ENCODE measurements around the gene IDH2. TPM values are rescaled to one million over a fixed set of nuclear protein-coding genes. Genes with fewer than 3 reads are reported as not detected.

IDH2 gene
- polyA plus RNA-seq, 1 donor (not counting 4 experiments of a cell fraction or from before 2014, with no cell fraction given) = 27.9 TPM

DNA sequence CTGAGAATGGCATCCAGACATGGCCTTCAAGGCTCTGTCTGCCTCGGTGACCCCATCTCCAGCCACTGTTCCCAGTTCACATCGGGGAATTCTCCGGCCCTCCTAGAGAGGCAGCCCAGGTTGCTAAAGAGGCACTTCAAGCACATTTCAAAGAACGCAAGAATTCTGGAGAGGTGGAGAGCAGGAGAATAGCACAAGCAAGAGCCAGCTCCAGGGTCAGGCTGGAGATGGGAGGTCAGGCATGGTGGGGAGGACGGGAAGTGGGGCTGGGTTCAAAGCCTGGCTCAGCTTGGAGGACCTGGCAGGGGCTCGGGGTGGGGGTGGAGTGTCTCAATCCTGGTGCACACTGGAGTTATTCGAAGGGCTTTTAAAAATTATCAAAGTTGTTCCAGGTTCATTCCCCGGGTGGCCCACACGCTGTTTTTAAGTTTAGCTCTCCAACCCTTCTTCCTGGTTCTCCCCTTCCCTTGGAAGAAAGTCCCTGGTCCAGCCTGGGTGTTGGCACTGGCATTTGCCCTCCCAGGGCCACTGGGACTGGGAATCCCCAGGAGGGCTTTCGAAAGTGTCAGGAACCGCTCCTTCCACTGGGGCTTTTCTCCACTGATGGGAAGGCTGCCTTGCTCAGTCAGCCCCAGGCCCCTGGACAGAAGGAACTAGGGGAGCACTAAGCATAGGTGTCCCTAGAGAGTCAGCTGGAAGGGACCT, 65.3 kb downstream of the IDH2 start:
- Histone ChIP-seq H3K4me2 (ENCODE audit: control insufficient read depth, extremely low read depth, insufficient read depth, low read depth, low read length) (no peak overlapping the region), H3K27me3 (ENCODE audit: control insufficient read depth, extremely low read depth, insufficient read depth, low read length) (no peaks in the 10 kb centered on the region), H3K36me3 (ENCODE audit: control insufficient read depth in 2 of 2, extremely low read depth in 1 of 2, insufficient read depth in 2 of 2, low read length in 2 of 2) (peaks cover 0 to 2% of the 10 kb centered on the region in 2 experiments), H3K4me3 (ENCODE audit: control insufficient read depth in 2 of 3, extremely low read depth in 1 of 3, insufficient read depth in 2 of 3, low read depth in 1 of 3, low read length in 3 of 3) (no peak overlapping the region), H3K4me1 (ENCODE audit: control insufficient read depth, extremely low read depth, insufficient read depth, low read length) (peaks cover 38% of the 10 kb centered on the region), H4K20me1 (ENCODE audit: control insufficient read depth, extremely low read depth, insufficient read depth, low read length) (no peaks in the 10 kb centered on the region), H3K9me3 (ENCODE audit: control insufficient read depth, low read depth, low read length) (no peaks in the 10 kb centered on the region), H3K79me2 (ENCODE audit: control insufficient read depth, insufficient read depth, low read length) (peaks cover 25% of the 10 kb centered on the region), H3K9me1 (ENCODE audit: control insufficient read depth, extremely low read depth, insufficient read depth, low read length) (peaks cover 4% of the 10 kb centered on the region), H3K9ac (ENCODE audit: control insufficient read depth, extremely low read depth, insufficient read depth, low read length) (no peak overlapping the region), H2AFZ (ENCODE audit: control insufficient read depth, low read length) (no peak overlapping the region), H3K27ac (ENCODE audit: control insufficient read depth, insufficient read depth, low read length) (no peak overlapping the region)
- dilution Hi-C loops (cut with MboI; ENCODE audit: extremely low pct_ligation_motif_present, low sequenced_read_pairs) = no loop called here
- DNase-seq (ENCODE audit: low read depth, low spot score) (no peak), FAIRE-seq (no peak)
- TF ChIP-seq EZH2 (IDR thresholded peaks at IDR 0.05; ENCODE audit: low read length) = no peak
- TF ChIP-seq CTCF (optimal IDR thresholded peaks at IDR 0.05 in 1 of 3, IDR thresholded peaks at IDR 0.05 in 1 of 3, conservative IDR thresholded peaks at IDR 0.05 in 1 of 3; ENCODE audit: extremely low read depth in 1 of 3, insufficient read depth in 2 of 3, low read length in 3 of 3) = no peak

GRCh38 chr15:90036343-90036742, 65.9 kb downstream of the IDH2 start:
- Histone ChIP-seq H3K9me3 (ENCODE audit: control insufficient read depth, low read depth, low read length) (no peaks in the 10 kb centered on the region), H3K27me3 (ENCODE audit: control insufficient read depth, extremely low read depth, insufficient read depth, low read length) (no peaks in the 10 kb centered on the region), H3K4me2 (ENCODE audit: control insufficient read depth, extremely low read depth, insufficient read depth, low read depth, low read length) (no peak overlapping the region), H3K9ac (ENCODE audit: control insufficient read depth, extremely low read depth, insufficient read depth, low read length) (no peak overlapping the region), H3K36me3 (ENCODE audit: control insufficient read depth in 2 of 2, extremely low read depth in 1 of 2, insufficient read depth in 2 of 2, low read length in 2 of 2) (peaks cover 0 to 2% of the 10 kb centered on the region in 2 experiments), H3K79me2 (ENCODE audit: control insufficient read depth, insufficient read depth, low read length) (peaks cover 24% of the 10 kb centered on the region), H3K4me3 (ENCODE audit: control insufficient read depth in 2 of 3, extremely low read depth in 1 of 3, insufficient read depth in 2 of 3, low read depth in 1 of 3, low read length in 3 of 3) (no peak overlapping the region), H3K4me1 (ENCODE audit: control insufficient read depth, extremely low read depth, insufficient read depth, low read length) (peaks cover 35% of the 10 kb centered on the region), H2AFZ (ENCODE audit: control insufficient read depth, low read length) (no peak overlapping the region), H3K27ac (ENCODE audit: control insufficient read depth, insufficient read depth, low read length) (no peak overlapping the region), H4K20me1 (ENCODE audit: control insufficient read depth, extremely low read depth, insufficient read depth, low read length) (no peaks in the 10 kb centered on the region), H3K9me1 (ENCODE audit: control insufficient read depth, extremely low read depth, insufficient read depth, low read length) (peaks cover 4% of the 10 kb centered on the region)
- TF ChIP-seq CTCF (optimal IDR thresholded peaks at IDR 0.05 in 1 of 3, IDR thresholded peaks at IDR 0.05 in 1 of 3, conservative IDR thresholded peaks at IDR 0.05 in 1 of 3; ENCODE audit: extremely low read depth in 1 of 3, insufficient read depth in 2 of 3, low read length in 3 of 3) (no peak), EZH2 (IDR thresholded peaks at IDR 0.05; ENCODE audit: low read length) (no peak)
- no peak for FAIRE-seq
- dilution Hi-C loops (cut with MboI; ENCODE audit: extremely low pct_ligation_motif_present, low sequenced_read_pairs) = no loop called here
- DNase-seq (ENCODE audit: low read depth, low spot score) = no peak
